ENCODE measurements around the gene XPO5. TPM values are rescaled to one million over a fixed set of nuclear protein-coding genes. Genes with fewer than 3 reads are reported as not detected.

The XPO5 gene
- polyA plus RNA-seq, 1 experiment, result 31.5 TPM

GRCh38 chr6:43588194-43588593 is 12.4 kb upstream of the XPO5 start:
- CTCF ChIA-PET, result no interaction called here
- Histone ChIP-seq H3K9me3 (ENCODE audit: control insufficient read depth, insufficient read depth, low read length) (no peaks in the 10 kb centered on the region), H3K27ac (ENCODE audit: low read depth, low read length) (no peak overlapping the region), H3K4me3 (ENCODE audit: low read depth, low read length) (no peak overlapping the region), H3K27me3 (ENCODE audit: control insufficient read depth, insufficient read depth, low read length) (no peaks in the 10 kb centered on the region)
- TF ChIP-seq CTCF (IDR thresholded peaks at IDR 0.05; ENCODE audit: low read depth, low read length), result no peak
- no peak for DNase-seq (ENCODE audit: low read depth, low spot score)
- POLR2A ChIA-PET, result no interaction called here

- CTCF ChIA-PET, result interaction anchor here (0.7 to 0.9 kb wide), 2 partner anchors 14 to 24 kb away, joined by 3 read pairs; no protein-coding TSS in a partner anchor
Measured at GRCh38 chr6:43584892-43585570, 9.2 kb upstream of the XPO5 start.

DNA sequence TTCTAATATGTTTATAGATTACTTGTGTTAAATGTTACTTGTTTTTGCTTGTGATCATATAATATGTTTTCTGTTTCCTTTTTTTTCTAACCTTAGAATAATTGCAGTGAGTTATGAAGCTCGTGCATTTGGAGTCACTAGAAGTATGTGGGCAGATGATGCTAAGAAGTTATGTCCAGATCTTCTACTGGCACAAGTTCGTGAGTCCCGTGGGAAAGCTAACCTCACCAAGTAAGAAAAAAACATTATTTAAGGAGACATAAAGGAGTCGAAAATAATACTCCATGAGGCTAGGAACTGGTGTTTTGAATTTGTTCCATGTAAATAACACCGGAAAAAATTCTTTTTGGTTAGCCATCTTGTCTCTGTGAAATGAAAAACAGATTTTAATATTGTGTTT is 7.1 kb upstream of the XPO5 start:
- CTCF ChIA-PET, result interaction anchor here (0.7 kb wide), 1 partner anchor 26 kb away, joined by 3 read pairs; no protein-coding TSS in a partner anchor
- Histone ChIP-seq H3K9me3 (ENCODE audit: control insufficient read depth, insufficient read depth, low read length) (no peaks in the 10 kb centered on the region), H3K4me3 (ENCODE audit: low read depth, low read length) (no peak overlapping the region), H3K27ac (ENCODE audit: low read depth, low read length) (no peak overlapping the region), H3K27me3 (ENCODE audit: control insufficient read depth, insufficient read depth, low read length) (no peaks in the 10 kb centered on the region)
- POLR2A ChIA-PET, result no interaction called here
- TF ChIP-seq CTCF (IDR thresholded peaks at IDR 0.05; ENCODE audit: low read depth, low read length), result no peak
- DNase-seq (ENCODE audit: low read depth, low spot score), result no peak

More at GRCh38 chr6:43584892-43585570, 9.2 kb upstream of the XPO5 start:
- no peak overlapping the region for H3K4me3 ChIP-seq (ENCODE audit: low read depth, low read length)
- no peak overlapping the region for H3K27ac ChIP-seq (ENCODE audit: low read depth, low read length)
- no peak for DNase-seq (ENCODE audit: low read depth, low spot score)
- POLR2A ChIA-PET, result interaction anchor here (1.1 kb wide), 1 partner anchor 9 kb away, joined by 7 read pairs; the partner anchor contains the start of genes POLH and XPO5
- H3K9me3 ChIP-seq (ENCODE audit: control insufficient read depth, insufficient read depth, low read length), result no peaks in the 10 kb centered on the region
- H3K27me3 ChIP-seq (ENCODE audit: control insufficient read depth, insufficient read depth, low read length), result no peaks in the 10 kb centered on the region
- TF ChIP-seq CTCF (IDR thresholded peaks at IDR 0.05; ENCODE audit: low read depth, low read length), result no peak

DNA sequence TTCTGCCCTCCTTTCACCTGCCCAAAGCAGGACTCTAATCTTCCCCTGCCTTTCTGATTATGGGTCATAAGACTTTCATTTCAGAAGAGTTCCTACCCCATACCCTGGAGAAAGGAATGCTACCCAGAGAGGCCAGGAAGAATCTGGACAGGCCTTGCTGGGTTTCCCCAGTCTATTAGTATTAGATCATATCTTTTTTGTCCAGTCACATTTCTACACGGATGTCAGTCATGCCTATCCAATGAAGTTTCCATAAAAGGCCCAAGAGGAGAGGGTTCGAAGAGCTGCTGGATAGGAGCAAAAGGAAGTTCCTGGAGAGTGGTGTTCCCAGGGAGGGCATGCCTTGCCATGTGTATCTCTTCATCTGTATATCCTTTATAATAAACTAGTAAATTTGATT is 3.3 kb upstream of the XPO5 start:
- ChIA-PET POLR2A (no interaction called here), CTCF (no interaction called here)
- no peaks in the 10 kb centered on the region; the same call in 1 of the 2 replicates for H3K9me3 ChIP-seq (ENCODE audit: control insufficient read depth, insufficient read depth, low read length)
- no peak for TF ChIP-seq CTCF (IDR thresholded peaks at IDR 0.05; ENCODE audit: low read depth, low read length)
- H3K27ac ChIP-seq (ENCODE audit: low read depth, low read length), result no peak overlapping the region
- no peak for DNase-seq (ENCODE audit: low read depth, low spot score)
- no peak overlapping the region for H3K4me3 ChIP-seq (ENCODE audit: low read depth, low read length)
- no peaks in the 10 kb centered on the region for H3K27me3 ChIP-seq (ENCODE audit: control insufficient read depth, insufficient read depth, low read length)

- no peak for DNase-seq (ENCODE audit: low read depth, low spot score)
- H3K4me3 ChIP-seq (ENCODE audit: low read depth, low read length), result no peak overlapping the region
- CTCF ChIA-PET, result no interaction called here
- no peaks in the 10 kb centered on the region for H3K27me3 ChIP-seq (ENCODE audit: control insufficient read depth, insufficient read depth, low read length)
- POLR2A ChIA-PET, result no interaction called here
- H3K9me3 ChIP-seq (ENCODE audit: control insufficient read depth, insufficient read depth, low read length), result no peaks in the 10 kb centered on the region; the same call in 1 of the 2 replicates
- H3K27ac ChIP-seq (ENCODE audit: low read depth, low read length), result no peak overlapping the region
- TF ChIP-seq CTCF (IDR thresholded peaks at IDR 0.05; ENCODE audit: low read depth, low read length), result no peak
Measured at GRCh38 chr6:43578748-43579147, 2.9 kb upstream of the XPO5 start.
